Left ventricle myocardium inferior (tissue), 1 donor: ENCODE results near the gene GCDH. TPM values are rescaled to one million over a fixed set of nuclear protein-coding genes. Genes with fewer than 3 reads are reported as not detected.

Experiments
- DNase-seq: peaks from one replicate; pipeline ENCODE4 v3.0.0-alpha.2; 2020
- H3K27ac ChIP-seq: fragments of 200-600 bp; replicated peaks from 2 replicates; pipeline ENCODE4 v1.8.0; 2021
- H3K27me3 ChIP-seq: fragments of 200-600 bp; 2 replicates; pipeline ENCODE4 v1.8.0; 2021; ENCODE audit warnings: low read depth
- H3K36me3 ChIP-seq: fragments of 200-600 bp; 2 replicates; pipeline ENCODE4 v1.8.0; 2021
- H3K4me1 ChIP-seq: fragments of 200-600 bp; 2 replicates; pipeline ENCODE4 v1.8.0; 2021
- H3K4me3 ChIP-seq: fragments of 200-600 bp; 2 replicates; pipeline ENCODE4 v1.8.0; 2021; ENCODE audit warnings: mild to moderate bottlenecking, moderate library complexity
- H3K9me3 ChIP-seq: fragments of 200-600 bp; replicated peaks from 2 replicates; pipeline ENCODE4 v1.8.0; 2021
- CTCF ChIP-seq: fragments of 200-600 bp; IDR thresholded peaks from 2 replicates; pipeline ENCODE4 v1.8.0; 2021; ENCODE audit warnings: antibody characterized with exemption, mild to moderate bottlenecking, borderline replicate concordance
- intact Hi-C: fragments of 100-400 bp; cut with micrococcal nuclease; formaldehyde crosslinking; loops from one replicate; pipeline ENCODE4 v1.11.0; 2022
- total RNA-seq: library from RNA; stranded (reverse); fragmentation: NEBNext Ultra II Directional; extraction: Animal tissue kit (Norgen Biotek cat#: 25700); gene quantifications from one replicate; pipeline ENCODE4 v1.2.1, GENCODE V29; 2021
- donor health status: DM: no; HTN: yes; CAD: no; lungs with severe emphysema.

Gene GCDH
- total RNA-seq, 1 donor from 2014 or later: 41.8 TPM

DNA sequence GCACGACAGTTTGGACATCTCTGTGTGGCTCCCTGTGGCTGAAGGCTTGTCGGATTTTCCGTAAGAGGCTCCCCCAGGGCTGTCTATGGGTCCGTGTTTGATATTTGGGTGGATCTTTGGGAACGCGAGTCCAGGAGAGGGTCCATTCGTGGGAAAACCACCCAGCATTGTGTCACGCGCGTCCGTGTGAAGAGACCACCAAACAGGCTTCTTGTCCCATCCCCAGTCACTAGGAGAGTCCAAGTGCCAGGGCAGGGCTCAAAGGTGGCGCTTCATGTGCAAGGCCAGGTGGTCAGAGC lies 6.4 kb upstream of the GCDH start:
- intact Hi-C loops: no loop called here
- TF ChIP-seq CTCF: no peak
- Histone ChIP-seq H3K36me3 (no peaks in the 10 kb centered on the region), H3K9me3 (peaks cover 11% of the 10 kb centered on the region), H3K4me3 (peak overlapping the region; percentile 57), H3K27me3 (peaks cover 53% of the 10 kb centered on the region), H3K27ac (no peak overlapping the region), H3K4me1 (peaks cover 28% of the 10 kb centered on the region)
- DNase-seq: no peak

GRCh38 chr19:12884926-12885748 lies 5.8 kb upstream of the GCDH start:
- peak; percentile 71 for TF ChIP-seq CTCF

DNA sequence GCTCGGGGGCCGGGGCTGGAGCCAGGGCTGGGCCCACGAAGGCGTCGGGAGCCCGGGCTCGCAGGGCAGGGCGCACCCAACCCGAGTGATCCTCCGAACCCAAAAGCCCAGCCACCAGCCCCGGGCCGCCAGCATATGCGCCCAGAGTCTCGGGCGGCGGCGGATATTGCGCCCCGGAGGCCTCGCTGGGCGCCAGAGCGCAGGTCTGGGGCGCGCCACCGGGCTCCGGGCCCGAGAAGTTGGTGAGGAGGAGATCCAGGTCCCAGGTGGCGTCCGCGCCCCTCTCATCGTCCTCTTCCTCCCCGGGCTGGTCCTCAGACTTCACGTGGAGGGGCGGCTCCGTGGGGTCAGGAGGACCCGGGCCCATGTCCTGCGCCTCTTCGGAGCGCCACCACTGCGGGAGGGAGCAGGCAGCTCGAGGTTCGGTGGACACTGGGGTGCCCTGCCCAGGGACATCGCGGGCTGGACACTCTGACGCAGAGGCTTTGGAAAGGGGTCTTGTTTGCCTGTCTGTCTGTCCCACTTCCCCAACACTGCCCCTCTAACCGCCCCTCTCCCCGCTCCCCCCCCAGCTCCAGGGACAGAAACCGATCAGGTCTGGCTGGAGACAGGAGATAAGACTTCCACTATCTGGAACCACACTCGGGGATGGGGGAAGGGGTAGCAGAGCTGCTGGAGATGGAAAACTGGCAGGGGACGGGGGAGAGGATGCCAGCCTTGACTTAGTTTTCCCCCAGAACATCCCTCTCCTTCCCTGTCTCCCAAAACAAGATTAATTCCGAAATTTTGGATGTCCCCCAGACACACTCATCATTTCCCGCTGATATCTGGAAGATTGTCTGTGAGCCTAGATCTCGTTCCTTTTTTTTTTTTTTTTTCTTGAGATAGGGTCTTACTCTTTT lies 5.0 kb upstream of the GCDH start:
- Histone ChIP-seq H3K9me3 (peaks cover 11% of the 10 kb centered on the region), H3K4me3 (peak overlapping the region; percentile 57), H3K4me1 (peaks cover 18% of the 10 kb centered on the region), H3K27me3 (peaks cover 53% of the 10 kb centered on the region), H3K27ac (no peak overlapping the region), H3K36me3 (no peaks in the 10 kb centered on the region)
- DNase-seq: no peak
- intact Hi-C loops: no loop called here
- TF ChIP-seq CTCF: no peak

More at GRCh38 chr19:12884926-12885748, 5.8 kb upstream of the GCDH start:
- H3K27ac ChIP-seq: no peak overlapping the region
- H3K36me3 ChIP-seq: no peaks in the 10 kb centered on the region
- H3K27me3 ChIP-seq: peaks cover 53% of the 10 kb centered on the region
- peaks cover 26% of the 10 kb centered on the region for H3K4me1 ChIP-seq
- peaks cover 11% of the 10 kb centered on the region for H3K9me3 ChIP-seq
- intact Hi-C loops: no loop called here
- peak overlapping the region; percentile 57 for H3K4me3 ChIP-seq
- peak; percentile 60 for DNase-seq

DNA sequence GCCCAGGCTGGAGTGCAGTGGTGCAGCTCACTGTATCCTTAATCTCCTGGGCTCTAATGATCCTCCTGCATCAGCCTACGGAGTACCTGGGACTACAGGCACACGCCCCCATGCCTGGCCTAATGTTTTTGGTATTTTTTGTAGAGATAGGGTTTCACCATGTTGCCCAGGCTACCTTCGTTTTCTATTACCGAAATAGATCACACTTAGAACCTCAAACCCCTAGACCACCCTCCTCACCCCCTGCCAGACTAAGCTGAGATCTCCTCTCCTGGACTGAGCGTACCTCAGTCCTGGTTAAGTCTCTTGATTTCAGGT lies 4.3 kb upstream of the GCDH start:
- no peak for TF ChIP-seq CTCF
- intact Hi-C loops: no loop called here
- Histone ChIP-seq H3K9me3 (peaks cover 11% of the 10 kb centered on the region), H3K27ac (no peak overlapping the region), H3K4me3 (no peak overlapping the region), H3K4me1 (peaks cover 21% of the 10 kb centered on the region), H3K36me3 (no peaks in the 10 kb centered on the region), H3K27me3 (peaks cover 53% of the 10 kb centered on the region)
- no peak for DNase-seq

DNA sequence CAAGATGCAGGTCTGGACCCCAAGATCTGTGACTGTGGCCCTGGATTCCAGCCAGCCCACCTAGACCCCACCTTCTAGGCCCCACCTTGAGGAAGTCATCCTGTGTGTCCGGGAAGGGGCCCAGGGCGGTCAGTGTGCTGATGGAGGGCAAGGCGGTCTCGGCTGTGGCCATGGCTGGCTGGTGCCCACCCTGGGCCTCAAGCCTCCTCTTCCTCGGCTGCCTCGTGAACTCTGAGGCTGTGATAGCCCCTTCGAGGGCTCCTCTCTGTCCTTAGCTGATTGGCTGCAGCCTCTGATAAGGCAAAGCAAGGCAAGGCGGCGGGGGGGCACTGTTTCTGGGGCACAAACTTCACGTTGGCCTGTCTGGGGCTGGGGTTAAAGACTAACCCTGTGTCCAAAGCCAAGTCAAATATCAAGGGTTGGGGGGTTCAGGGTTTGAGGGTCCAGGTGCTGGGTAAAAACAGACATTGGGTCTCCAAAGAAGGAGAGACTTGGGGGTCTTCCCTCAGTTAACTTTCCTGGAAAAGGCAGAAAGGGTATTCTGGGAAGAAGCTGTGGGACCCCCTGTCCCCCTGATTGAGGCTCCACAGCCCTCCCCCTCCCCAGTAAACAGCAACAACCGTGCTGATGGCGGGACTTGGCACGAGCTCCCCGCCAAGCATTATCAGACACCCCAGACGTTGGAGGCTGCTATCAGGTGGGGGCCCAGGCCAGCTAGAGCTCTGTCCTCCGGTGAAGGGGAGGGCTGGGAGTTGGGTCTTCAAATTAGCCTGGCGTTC lies 3.8 kb upstream of the GCDH start, which contains the start of gene KLF1:
Gene KLF1 (minus strand): TSS at position 233 of the 779 bp plus-strand sequence. CDS start 61 bp downstream, at position 172.
- DNase-seq: no peak
- peaks cover 11% of the 10 kb centered on the region for H3K9me3 ChIP-seq
- intact Hi-C loops: no loop called here

More for the DNA sequence above, 3.8 kb upstream of the GCDH start, which contains the start of gene KLF1:
- TF ChIP-seq CTCF: no peak
- peak within 1 kb of the TSS; percentile 57 for H3K4me3 ChIP-seq
- peaks cover 53% of the 10 kb centered on the region for H3K27me3 ChIP-seq
- peaks cover 27% of the 10 kb centered on the region for H3K4me1 ChIP-seq
- H3K27ac ChIP-seq: no peak within 1 kb of the TSS
- H3K36me3 ChIP-seq: no peaks in the 10 kb centered on the region
